HG03469 (cell line): ENCODE data around the gene MMP11.
A peak's percentile ranks its signal among the peaks of the same experiment; 100 is the strongest.

ENCODE experiments used
- ATAC-seq: cut with Tn5 transposase; IDR thresholded peaks from one replicate; pipeline ENCODE4 v1.9.1; 2021; ENCODE audit warnings: mild to moderate bottlenecking, moderate library complexity, moderate number of reproducible peaks; ENCODE audit not compliant: unreplicated experiment

MMP11 gene

DNA sequence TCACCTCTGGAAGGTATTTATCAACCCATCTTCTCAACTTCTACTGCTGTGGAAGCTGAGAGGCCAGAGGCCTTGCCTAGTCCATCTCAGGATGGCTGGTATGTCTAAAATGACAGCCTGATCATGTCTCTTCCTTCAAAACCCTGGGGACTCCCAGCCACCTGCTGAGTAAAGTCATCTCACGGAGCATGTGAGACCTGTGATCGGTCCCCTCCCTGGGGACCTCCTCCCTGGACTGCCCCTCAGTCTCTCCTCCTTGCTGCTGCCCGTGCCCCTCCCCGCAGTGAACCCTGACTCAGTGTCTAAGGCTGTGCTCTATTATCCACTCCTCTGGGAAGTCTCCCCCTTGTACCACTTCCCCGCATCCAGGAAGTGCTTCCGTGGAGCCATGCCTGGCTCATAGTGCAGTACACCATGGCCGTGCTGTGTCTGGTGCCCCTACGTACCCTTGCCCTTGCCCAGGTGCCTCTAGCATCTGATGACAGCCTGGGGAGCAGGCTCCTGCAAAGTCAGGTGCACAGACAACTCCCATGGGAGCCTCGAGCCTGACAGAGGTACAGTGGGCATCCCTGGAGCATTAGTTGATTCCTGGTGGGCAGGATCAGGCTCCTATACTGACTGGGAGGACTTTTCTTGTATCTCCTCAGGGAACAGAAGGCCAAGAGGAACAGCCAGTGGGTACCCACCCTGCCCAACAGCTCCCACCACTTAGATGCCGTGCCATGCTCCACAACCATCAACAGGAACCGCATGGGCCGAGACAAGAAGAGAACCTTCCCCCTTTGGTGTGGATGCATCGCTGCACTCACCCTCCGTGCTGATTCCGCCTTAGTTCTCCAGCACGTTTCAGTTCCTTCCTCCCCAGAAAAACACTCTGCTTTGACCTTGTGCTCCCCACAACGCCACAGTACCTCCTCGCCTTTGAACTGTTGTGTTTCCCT is 27.9 kb downstream of the MMP11 start:
- peak; percentile 34 for ATAC-seq

DNA sequence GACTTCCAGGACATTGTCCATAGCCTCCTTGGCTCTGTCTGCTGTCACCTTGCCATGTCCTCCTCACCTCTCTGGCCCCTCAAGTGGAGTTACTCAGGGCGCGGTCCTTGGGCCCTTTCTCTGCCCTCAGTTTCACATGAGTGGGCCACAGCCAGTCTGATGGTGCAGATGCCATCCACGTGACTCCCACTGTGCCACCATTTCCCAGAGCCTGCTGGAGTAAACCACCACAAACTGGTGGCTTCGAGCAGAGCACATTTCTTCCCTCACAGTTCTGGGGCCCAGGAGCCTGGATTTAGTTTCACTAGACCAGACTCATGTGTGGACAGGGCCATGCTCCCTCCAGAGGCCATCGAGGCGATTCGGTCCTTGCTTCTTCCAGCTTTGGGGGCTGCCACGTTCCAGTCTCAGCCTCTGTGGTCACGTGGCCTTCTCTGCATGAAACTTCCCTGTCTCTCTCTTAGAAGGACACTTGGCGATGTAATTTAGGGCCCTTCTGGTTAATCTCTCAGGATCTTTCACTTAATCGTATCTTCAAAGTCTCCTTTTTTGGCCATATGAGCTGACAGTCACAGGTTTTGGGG is 28.7 kb downstream of the MMP11 start:
- no peak for ATAC-seq

DNA sequence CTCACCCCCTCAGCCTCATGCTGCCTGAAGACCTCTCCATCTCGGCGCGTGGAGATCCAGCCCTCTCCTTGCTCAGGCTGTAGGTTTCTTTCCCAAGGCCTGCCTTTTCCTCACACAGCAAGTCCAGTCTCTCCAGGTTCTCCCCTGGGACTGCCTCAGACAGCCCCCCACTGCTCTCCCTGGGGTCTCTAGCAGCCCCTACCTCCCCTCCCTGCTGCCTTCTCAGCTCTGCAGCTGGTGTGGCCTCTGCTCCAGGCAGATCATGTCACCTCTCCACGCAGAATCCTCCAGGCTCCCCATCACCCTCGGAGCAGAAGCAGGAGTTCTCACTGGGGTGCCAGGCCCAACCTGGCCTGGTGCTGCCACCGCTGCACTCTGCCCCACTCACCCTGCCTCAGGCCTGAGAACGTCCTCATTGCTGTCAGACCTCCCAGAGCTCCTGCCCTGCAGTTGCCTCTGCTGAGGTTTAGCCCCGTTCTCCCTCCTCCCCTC is 29.3 kb downstream of the MMP11 start:
- ATAC-seq: no peak

DNA sequence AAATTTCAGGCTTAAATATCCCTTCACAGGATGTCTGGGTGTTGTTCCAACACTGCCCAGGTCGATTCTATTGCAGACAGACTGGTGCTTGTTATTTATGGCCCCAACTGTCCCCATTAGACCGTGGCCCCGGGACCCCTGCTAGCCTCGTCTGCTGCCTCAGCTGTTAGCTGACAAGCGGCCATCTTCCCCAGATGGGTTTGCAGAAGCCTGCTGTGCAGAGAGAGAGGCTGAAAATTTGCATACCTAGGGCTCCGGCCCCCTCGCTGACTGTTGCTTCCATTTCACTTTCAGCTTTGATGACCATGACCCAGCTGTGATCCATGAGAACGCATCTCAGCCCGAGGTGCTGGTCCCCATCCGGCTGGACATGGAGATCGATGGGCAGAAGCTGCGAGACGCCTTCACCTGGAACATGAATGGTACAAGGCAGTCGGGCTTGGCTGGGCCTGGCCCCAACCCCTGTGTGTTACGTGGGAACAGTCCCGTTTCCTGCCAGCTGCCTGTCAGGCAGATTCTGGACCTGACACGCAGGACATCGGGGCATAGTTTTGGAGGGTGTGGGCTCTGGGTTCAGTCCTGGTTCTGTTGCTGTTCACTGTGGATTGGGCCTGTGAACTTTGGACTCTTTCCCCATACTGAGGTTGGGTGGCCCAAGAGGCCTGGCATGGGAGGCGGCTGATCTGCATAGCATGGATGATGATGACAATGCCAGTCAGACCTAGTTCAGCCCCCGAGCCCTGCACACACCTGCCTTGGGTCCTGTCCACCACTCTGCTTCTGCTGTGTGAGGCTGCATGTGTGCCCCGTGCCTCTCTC is 30.6 kb downstream of the MMP11 start:
- no peak for ATAC-seq

DNA sequence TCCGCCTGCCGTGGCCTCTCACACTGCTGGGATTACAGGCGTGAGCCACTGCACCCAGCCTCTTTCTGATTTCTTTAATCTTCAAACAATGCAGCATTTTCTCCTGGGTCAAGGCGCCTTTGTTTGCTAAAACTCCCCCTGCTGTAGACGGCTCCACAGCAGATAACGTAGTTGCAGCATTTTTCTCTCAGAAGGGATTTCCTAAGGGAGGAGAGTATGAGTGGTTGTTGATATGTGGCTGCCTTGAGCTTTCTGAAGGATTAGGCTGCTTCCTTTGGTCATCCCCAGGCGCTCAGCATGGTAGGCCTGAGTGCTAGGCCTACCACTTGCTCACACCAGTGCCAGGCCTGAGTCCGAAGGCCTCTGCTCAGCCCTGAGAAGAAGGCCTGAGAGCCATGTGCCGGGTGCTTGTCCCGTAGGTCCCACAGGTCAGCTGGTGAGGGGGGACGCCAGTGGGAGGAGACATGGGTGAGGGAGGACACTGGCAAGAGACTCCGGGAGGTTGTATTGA is 32.2 kb downstream of the MMP11 start:
- no peak for ATAC-seq

DNA sequence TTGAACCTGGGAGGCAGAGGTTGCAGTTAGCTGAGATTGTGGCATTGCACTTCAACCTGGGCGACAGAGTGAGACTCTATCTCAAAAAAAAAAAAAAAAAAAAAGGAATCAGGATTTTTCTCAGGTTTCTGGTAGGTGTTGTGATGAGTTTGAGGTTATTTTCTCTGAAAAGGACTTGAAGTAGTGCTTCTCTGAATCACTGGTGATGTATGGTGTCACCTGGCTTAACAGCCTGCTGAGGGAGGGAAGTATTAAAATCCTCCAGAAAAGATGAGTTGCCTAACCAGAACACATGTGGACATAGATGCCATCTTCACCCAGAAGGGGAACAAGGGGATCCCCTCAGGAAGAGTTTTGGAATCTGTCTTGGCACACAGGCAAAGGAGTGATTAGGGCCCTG is 34.2 kb downstream of the MMP11 start:
- ATAC-seq: no peak

DNA sequence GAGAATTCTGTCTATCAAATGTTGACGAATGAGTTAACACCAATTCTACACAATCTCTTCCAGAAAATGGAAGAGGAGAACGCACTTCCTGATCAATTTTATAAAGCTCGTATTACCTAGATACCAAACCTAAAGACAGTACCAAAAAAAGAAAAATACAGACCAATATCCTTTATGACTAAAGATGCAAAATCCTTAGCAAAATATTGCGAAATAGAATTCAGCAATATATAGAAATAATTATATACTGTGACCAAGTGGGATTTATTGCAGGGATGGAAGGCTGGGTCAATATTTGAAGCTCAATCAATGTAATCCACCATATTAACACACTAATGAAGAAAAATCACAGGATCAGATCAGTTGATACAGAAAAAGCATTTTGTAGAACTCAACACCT is 39.7 kb downstream of the MMP11 start:
- no peak for ATAC-seq

DNA sequence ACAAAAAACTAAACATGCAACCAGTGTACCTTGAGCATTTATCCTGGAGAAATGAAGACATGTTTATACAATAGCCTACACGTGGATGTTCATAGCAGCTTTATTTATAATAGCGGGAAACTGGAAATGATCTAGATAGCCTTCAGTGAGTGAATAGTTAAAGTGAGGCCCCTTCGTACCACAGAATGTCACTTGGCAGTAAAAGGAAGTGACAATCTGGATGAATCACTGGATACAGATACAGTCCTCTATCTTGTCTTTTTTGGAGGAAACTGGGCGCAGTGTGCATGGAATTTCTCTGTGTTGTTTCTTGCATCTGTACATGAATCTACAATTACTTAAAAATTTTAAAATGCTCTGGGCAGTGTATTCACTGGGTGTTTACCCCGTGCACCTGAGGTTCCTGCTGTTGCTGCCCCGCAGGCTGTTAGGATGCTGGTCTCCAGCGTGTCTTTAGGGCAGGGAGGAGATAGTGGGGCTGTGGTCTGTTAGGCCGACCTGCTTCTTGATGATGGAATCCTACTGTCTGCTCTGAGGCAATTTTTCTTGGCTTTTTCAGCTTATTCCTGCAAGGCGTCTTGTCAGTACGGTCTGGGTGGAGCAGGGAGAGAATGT is 43.0 kb downstream of the MMP11 start:
- no peak for ATAC-seq

DNA sequence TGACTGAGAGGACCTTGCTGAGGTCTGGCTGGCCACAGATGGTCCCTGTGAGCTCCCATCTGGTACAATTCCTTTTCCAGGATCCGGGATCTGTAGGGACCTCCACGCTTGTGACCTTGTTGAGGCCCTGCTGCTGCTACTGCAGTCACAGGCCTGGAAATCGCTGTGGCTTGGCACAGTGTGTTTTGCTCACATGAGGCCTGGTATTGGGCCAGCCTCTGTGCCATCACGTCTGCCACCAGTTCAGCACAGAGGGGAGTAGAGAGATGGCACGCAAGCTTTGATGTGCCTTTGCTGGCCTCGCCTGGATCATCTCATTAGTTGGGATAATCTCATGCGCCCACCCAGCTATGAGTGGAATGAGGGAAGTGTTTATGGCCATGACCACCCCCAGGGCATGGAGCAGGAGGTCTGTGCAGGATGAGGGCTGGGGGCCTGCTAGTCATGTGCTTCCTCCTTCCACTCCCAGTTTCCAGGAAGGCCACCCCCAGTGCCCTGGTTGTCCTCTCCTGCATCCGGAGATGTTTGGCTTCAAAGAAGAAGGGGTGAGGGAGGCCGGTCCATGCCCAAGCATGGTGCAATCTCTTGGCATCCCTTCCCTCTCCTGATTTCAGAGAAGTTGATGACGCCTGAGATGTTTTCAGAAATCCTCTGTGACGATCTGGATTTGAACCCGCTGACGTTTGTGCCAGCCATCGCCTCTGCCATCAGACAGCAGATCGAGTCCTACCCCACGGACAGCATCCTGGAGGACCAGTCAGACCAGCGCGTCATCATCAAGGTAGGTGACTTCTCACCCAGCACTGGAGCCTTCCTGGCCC is 43.7 kb downstream of the MMP11 start:
- no peak for ATAC-seq

DNA sequence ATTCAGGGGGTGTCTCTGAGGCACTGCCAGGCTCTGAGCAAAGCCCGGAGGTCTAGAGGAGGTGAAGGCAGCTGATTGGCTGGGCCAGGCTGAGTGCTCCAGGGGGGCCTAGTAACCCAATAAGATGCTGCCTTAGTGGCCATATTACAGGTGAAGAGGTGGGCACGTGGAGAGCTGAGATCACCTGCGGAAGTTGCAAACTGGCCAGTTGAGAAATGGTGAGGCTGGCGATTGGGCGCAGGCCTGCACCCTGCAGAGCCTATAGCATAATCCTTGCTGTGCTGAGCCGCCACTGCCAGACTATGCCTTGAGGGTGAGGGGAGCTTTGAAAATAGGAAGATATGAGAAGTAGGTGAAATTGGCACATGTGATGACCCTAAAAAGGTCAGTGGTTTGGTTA is 44.5 kb downstream of the MMP11 start:
- ATAC-seq: no peak

DNA sequence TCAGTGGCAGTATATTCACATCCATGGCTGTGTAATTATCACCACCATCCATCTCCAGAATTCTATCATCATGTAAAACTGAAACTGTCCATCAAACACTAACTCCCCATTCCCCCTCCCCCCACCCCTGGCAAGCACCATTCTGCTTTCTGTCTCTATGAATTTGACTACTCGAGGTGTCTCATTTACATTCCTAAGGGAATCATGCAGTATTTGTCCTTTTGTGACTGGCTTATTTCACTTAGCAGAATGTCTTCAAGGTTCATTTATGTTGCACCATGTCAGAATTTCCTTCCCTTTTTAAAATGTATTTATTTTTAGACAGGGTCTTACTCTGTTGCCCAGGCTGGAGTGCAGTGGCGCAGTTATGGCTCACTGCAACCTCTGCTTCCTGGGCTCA is 45.9 kb downstream of the MMP11 start:
- no peak for ATAC-seq

DNA sequence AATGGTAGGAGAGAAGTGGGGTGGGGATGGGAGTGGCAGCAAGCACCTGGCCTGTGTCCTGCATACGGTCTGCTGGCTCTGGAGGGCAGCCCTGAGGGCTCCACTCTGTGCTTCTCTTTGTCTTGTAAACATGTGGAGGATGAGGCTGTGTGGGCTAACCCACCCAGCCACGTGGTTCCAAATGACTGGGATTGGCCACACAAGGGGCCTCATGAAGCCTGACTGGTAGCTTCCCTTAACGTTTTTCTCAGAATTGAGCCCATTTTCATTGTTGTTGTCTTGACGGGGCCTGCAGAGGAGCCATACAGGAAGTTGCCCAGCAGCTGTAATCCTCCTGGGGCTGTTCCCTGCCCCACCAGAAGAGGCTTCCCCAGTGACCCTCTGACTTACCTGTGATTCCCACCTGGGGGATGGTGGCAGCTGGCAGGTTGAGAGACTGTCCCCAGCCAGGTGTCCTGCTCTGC is 48.1 kb downstream of the MMP11 start:
- ATAC-seq: no peak

DNA sequence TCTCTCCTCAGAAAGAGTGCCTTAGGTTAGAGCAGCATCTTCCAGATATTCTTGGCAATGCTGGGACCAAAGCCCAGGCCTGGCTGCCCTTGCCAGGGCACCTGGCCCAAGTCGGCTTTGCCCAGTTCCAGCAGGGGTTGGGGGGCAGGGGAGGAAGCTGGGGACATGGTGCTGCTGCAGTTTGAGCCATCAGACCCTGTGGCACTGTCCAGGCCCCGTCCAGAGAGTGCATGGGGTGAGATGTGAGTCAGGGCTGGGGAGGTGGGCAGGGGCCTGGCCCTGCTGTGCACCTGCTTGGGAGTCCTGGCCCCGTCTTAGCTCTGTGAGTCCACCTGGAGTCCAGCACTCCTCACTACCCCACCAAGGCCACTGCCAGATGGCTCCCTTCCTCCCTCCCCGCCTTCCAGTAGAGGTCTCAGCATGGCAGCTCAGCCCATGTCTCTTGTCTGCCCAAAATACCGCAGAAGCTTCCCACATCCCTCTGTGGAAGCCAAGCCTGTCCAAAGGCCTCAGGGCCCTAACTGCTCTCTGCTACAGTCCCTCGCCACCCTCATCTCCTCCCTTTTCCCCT is 49.5 kb downstream of the MMP11 start:
- ATAC-seq: no peak

DNA sequence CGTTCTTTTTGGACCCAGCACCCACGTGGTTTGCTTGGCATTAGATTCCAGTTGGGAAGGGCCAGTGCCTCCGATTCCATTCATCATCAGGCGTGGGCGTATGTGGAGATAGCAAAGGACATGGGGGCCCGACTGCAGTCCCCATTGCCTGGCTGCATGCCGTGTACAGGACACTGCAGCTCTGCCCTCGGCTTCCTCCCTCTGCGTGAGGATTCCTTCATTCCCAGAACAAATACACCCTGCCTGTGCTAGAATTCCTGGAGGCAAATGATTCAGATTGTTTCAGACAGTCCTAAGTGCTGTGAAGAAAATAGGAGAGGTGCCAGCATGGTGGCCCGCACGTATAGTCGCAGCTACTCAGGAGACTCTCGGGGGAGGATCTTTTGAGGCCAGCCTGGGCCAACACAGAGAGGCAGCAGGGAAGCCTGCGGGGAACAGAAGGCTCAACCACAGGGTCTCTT is 50.7 kb downstream of the MMP11 start:
- no peak for ATAC-seq

DNA sequence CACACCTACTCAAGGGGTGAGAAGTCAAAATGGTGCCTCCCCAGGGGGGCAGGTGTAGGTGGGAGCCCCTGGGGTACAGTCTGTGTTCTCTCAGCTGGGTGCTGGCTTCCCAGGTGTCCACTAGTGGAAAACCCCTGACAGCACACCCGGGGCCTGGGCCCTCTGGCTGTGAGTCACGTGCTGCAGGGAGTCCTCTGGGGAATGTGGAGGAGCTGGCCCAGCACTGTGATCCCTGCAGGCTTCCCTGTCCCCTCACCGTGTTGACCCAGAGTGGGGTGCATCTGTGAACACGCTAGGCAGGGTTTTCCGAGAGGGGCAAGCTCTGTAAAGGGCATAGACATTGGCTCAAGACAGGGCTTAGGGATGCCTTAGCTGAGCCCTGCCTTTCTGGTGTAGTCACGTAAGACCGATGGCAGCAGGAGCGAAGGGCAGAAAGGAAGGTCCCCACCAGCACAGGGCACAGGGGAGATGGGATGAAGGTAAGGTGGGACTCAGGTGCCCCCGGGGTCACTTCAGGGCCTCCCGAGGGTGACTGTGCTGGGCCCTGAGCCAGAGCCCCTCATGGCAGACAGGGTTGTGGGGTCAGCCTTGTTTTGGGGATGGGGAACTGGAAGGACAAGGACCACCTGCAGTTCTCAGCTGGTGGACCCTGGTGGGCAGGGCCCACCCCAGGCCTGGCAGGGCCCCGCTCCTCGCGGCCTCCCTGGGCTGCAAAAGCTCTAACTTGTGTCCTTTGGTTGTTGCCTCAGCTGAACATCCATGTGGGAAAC is 52.0 kb downstream of the MMP11 start:
- ATAC-seq: no peak

DNA sequence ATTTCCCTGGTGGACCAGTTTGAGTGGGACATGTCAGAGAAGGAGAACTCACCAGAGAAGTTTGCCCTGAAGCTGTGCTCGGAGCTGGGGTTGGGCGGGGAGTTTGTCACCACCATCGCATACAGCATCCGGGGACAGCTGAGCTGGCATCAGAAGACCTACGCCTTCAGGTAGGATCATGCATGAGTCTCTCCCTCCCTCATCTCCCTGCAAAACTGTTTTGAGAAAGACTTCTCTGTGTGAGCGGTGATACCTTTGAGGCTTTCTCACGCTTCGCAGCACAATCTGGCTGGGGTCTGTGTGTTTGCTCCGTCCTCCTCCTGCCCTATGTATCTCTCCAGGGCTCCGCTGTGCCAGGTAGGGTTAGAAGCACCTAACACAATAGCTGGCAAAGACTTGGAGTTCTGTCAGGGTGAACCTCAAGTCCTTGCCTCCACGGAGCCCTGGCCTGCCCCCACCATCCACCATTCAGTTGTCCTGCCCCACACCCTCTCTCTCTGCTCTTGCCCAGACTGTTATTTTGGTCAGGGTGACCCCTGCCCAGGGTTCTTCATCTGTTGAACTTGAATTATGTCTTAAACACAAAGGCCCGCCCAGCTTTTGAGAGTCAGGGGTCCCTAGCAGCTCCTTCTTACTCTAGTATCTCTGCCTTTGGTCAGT is 52.7 kb downstream of the MMP11 start:
- ATAC-seq: no peak

DNA sequence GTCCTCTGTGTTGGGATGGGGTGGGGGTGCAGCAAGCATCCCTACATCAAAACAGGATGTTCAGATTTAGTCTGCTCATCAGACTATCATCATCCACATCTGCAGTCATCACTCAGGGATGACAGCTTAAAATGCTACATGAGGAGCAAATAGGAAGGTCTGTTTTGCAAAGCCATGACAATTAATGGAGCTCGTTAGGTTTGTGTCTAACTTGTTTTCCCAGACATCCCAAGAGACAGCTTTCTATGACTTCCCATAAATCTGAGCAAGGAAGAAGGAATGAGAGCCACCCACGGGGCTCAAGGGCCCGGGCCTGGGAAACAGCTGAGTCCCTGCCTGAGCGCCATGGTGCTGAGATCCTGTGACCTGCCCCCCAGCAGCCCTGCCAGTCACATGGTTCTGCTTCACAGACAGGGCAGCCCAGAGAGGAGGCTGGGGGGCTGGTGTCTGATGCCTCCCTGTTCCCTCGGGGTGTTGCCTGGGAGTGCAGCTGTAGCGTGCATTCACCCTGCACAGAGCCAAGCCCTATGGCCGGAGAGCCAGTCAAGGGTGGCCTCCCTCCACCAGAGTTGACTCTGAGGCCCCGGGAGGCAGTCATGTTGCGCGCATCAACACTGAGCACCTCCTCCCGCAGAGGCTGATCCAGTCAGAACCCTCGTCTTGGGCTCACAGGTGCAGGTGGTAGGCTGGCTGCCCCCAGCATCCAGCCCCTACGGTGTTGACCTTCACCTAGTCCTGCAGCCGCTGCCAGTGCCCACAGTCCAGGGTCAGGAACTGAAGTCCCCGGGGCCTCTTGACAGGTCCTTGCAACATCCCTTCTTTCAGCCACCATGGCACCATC is 54.1 kb downstream of the MMP11 start:
- no peak for ATAC-seq
